Activated CD4-positive, alpha-beta T cell treated with anti-CD3 and anti-CD28 coated beads for 36 hours (primary cell): ENCODE results near the gene ZNF547. TPM values are rescaled to one million over a fixed set of nuclear protein-coding genes. Genes with fewer than 3 reads are reported as not detected.
"Not testable (repeated sequence)": the region's sequence is repeated elsewhere in the genome, so short reads cannot be mapped to it uniquely, and the experiment has no call there.

Source experiments
- ATAC-seq: fragments of 200-7000 bp; cut with Tn5 transposase; one replicate; pipeline ENCODE4 v1.10.0; 2021; ENCODE audit warnings: mild to moderate bottlenecking, moderate library complexity
- CTCF ChIA-PET: fragments of 350-600 bp; sonication (Branson Sonifier 250); formaldehyde crosslinking; loops from one replicate; lab custom pipeline; 2021; ENCODE audit warnings: antibody characterized with exemption; lab: Charles Lee
- POLR2A ChIA-PET: fragments of 350-600 bp; sonication (Branson Sonifier 250); formaldehyde crosslinking; loops from one replicate; lab custom pipeline; 2021; ENCODE audit warnings: antibody characterized with exemption, inconsistent platforms; lab: Charles Lee
- DNase-seq: peaks from one replicate; pipeline ENCODE4 v3.0.0-alpha.2; 2020
- H3K27ac Mint-ChIP-seq: one replicate; pipeline ENCODE4 v1.8.0; 2021; ENCODE audit warnings: mixed read lengths
- H3K27me3 Mint-ChIP-seq: one replicate; pipeline ENCODE4 v1.8.0; 2021; ENCODE audit warnings: mixed read lengths
- H3K36me3 Mint-ChIP-seq: one replicate; pipeline ENCODE4 v1.8.0; 2021; ENCODE audit warnings: low read depth, mixed read lengths
- H3K4me1 Mint-ChIP-seq: one replicate; pipeline ENCODE4 v1.8.0; 2021; ENCODE audit warnings: mixed read lengths
- H3K4me3 Mint-ChIP-seq: one replicate; pipeline ENCODE4 v1.8.0; 2021; ENCODE audit warnings: mild to moderate bottlenecking, moderate library complexity, mixed read lengths
- H3K9me3 Mint-ChIP-seq: one replicate; pipeline ENCODE4 v1.8.0; 2021; ENCODE audit warnings: low read depth, mixed read lengths
- intact Hi-C, 2 experiments: fragments of 100-400 bp; cut with DNase I in 1 of 2; cut with micrococcal nuclease in 1 of 2; formaldehyde crosslinking; loops; one replicate each; pipeline versions ENCODE4 v1.14.2 to v1.15.1; 2022 to 2024; cut with DNase I, micrococcal nuclease
- total RNA-seq, 2 experiments: library from RNA; stranded (reverse); gene quantifications; one replicate each; pipeline ENCODE4 v1.2.3, GENCODE V29; 2021

Gene ZNF547
- total RNA-seq, 2 experiments from 2014 or later = 1.5 to 1.7 TPM

- H3K4me3 Mint-ChIP-seq, CTCF ChIA-PET, H3K27ac Mint-ChIP-seq, H3K4me1 Mint-ChIP-seq, H3K27me3 Mint-ChIP-seq, POLR2A ChIA-PET, DNase-seq, ATAC-seq, intact Hi-C loops: not testable (repeated sequence)
- peaks cover 55% of the 10 kb centered on the region for H3K9me3 Mint-ChIP-seq
- H3K36me3 Mint-ChIP-seq = peaks cover 93% of the 10 kb centered on the region
Observed at GRCh38 chr19:57374647-57375046, 11.3 kb downstream of the ZNF547 start.

DNA sequence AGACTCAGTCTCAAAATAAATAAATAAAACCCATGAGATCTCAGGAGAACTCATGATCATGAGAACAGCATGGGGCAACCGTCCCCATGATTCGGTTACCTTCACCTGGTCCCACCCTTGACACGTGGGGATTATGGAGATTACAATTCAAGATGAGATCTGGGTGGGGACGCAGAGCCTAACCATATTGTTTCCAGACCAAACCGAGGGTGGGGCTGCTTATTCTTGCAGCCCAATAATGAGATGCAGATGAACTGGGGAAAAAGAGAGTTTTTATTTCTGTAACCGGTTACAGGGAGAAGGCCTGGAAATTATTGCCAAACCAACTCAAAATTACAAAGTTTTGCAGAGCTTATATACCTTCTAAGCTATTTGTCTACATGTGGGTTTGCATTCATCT lies 12.8 kb downstream of the ZNF547 start:
- Mint-ChIP-seq H3K9me3 (peaks cover 57% of the 10 kb centered on the region), H3K4me1 (no peaks in the 10 kb centered on the region), H3K4me3 (no peak overlapping the region), H3K27ac (no peak overlapping the region), H3K27me3 (no peaks in the 10 kb centered on the region), H3K36me3 (peaks cover 84% of the 10 kb centered on the region)
- DNase-seq (no peak), ATAC-seq (no peak)
- POLR2A ChIA-PET = no interaction called here
- CTCF ChIA-PET = no interaction called here
- intact Hi-C loops = no loop called here

DNA sequence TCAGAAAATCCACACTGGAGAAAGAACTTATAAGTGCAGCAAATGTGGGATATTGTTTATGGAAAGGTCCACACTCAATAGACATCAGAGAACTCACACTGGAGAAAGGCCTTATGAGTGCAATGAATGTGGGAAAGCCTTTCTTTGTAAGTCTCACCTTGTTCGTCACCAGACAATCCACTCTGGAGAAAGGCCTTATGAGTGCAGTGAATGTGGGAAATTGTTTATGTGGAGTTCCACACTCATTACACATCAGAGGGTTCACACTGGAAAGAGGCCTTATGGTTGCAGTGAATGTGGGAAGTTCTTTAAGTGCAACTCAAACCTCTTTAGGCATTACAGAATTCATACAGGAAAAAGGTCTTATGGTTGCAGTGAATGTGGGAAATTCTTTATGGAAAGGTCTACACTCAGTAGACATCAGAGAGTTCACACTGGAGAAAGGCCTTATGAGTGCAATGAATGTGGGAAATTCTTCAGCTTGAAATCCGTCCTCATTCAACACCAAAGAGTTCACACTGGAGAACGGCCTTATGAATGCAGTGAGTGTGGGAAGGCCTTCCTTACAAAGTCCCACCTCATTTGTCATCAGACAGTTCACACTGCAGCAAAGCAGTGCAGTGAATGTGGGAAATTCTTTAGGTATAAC lies 14.3 kb downstream of the ZNF547 start:
- ATAC-seq (no peak), DNase-seq (no peak)
- ChIA-PET CTCF (interaction anchor here (0.6 kb wide), 1 partner anchor 630 kb away, joined by 3 read pairs; no protein-coding TSS in a partner anchor), POLR2A (no interaction called here)
- H3K27ac Mint-ChIP-seq = no peak overlapping the region
- intact Hi-C loops = no loop called here
- H3K9me3 Mint-ChIP-seq = peaks cover 51% of the 10 kb centered on the region
- H3K4me3 Mint-ChIP-seq = no peak overlapping the region
- H3K4me1 Mint-ChIP-seq = no peaks in the 10 kb centered on the region
- H3K36me3 Mint-ChIP-seq = peaks cover 70% of the 10 kb centered on the region
- H3K27me3 Mint-ChIP-seq = no peaks in the 10 kb centered on the region

- ChIA-PET CTCF (no interaction called here), POLR2A (no interaction called here)
- H3K9me3 Mint-ChIP-seq = peaks cover 36% of the 10 kb centered on the region
- H3K4me3 Mint-ChIP-seq = no peak overlapping the region
- H3K36me3 Mint-ChIP-seq = peaks cover 38% of the 10 kb centered on the region
- no peaks in the 10 kb centered on the region for H3K4me1 Mint-ChIP-seq
- H3K27me3 Mint-ChIP-seq = no peaks in the 10 kb centered on the region
- no peak for DNase-seq
- no peak for ATAC-seq
- intact Hi-C loops = no loop called here
- no peak overlapping the region for H3K27ac Mint-ChIP-seq
Observed at GRCh38 chr19:57380923-57381322, 17.6 kb downstream of the ZNF547 start.

DNA sequence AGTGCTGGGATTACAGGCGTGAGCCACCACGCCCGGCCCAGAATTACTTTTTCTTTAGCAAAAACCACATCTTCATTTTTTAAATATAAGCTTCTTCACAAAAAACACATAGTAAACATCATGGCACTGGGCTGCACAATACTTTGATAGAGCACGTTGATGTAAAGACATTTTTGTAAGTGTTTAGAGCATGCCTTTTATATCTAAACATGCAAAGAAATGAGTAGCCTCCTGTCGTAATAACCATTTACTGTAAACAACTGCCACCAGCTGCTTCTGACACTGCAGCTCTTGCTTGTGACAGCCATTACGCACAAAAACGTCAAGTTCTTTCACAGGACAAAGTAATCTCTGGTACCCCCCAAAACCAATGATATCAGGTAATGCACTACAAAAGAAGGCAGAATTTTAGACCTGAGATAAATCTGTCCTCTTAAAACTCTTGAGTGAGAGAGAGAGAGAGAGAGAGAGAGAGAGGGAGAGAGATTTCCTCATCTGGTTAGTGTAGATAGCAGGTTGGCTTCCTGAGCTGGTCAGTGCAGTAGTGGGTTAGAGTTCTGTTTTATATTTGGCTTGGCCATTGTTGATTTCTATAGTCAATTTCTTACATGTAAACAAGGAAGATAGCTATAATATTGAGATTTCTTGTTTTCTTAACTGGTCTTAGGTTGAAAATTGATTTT lies 19.6 kb downstream of the ZNF547 start:
- H3K9me3 Mint-ChIP-seq = peaks cover 25% of the 10 kb centered on the region
- no peak overlapping the region for H3K27ac Mint-ChIP-seq
- CTCF ChIA-PET = interaction anchor here (1.0 kb wide), 1 partner anchor 18 kb away, joined by 4 read pairs; no protein-coding TSS in a partner anchor
- peaks cover 24% of the 10 kb centered on the region for H3K36me3 Mint-ChIP-seq
- intact Hi-C loops = no loop called here
- POLR2A ChIA-PET = no interaction called here
- H3K4me1 Mint-ChIP-seq = no peaks in the 10 kb centered on the region
- no peaks in the 10 kb centered on the region for H3K27me3 Mint-ChIP-seq
- DNase-seq = no peak
- ATAC-seq = no peak
- no peak overlapping the region for H3K4me3 Mint-ChIP-seq

DNA sequence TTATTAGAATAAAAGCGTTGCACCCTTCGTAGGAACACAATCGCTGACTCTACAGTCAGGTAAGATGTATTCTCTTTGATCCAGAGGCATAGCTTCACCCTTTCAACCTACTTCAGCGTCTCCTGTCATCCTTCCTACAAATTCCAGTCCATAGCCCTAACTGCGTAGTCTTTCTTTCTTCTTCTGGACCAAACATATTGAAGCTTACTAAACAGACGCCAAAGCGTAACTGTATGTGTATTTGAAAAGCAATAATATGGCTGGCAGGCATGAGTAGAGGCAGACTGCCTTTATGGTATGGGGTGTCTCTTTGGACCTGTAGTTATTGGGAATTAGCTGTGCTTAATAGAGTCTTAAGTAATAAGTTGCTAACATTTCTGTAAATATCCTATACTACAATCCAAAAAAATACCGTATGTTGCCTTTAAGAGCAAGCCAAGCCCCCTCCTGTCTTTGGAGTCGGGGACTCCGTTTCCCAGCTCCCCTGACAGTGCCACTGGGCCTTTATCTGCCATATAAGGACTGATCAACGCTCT lies 25.9 kb downstream of the ZNF547 start:
- CTCF ChIA-PET = no interaction called here

DNA sequence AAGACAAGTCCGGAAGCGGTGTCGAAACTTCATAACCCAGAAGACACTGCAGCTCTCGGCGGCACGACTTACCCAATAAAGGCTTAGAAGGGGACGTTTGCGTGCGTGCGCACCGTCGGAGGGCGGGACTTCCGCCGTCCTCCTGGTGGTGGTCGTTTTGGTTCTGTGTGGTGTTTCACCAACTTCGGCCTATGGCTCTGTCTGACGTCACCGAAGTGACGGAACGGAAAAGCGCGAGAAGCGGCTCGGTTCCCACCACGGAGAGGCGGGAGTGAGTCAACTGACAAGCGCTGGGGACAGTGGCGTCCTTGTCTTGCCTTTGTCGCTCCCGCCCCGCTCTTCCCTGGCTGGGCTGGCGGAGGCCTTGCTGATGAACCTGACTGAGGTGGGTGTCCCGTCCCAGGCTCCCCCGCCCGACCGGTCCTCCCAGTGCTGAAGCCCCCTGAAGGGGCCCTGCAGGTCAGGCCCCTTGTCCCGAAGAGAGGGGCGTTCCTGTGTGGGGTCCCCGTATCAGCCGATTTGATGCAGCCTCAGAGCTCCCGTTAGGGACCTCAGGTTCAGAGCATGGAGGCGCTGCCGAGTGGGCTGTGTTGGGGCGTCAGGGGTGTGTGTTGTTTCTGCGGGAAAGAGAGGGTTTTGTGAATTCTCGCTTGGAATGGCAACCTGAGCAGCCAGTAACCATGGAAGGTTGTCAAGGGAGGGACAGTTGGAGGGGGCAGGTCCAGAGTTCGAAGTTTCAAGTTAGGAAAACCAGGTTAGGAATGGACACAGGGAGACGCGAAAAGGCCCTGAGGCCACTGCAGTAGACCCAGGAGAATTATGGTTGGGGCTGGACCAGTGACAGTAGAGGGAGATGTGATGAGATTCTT lies 26.6 kb downstream of the ZNF547 start, which contains the start of gene ZNF548:
Gene ZNF548, plus strand, starts transcription at position 125 of the 869 bp plus-strand sequence. Its CDS starts 246 bp downstream, at position 371.
- CTCF ChIA-PET = no interaction called here
- peaks cover 56% of the 10 kb centered on the region for H3K36me3 Mint-ChIP-seq
- DNase-seq = peak; percentile 97
- peaks cover 22% of the 10 kb centered on the region for H3K9me3 Mint-ChIP-seq
- ATAC-seq = peak; percentile 99
- POLR2A ChIA-PET = interaction anchor here (0.7 to 1.0 kb wide), 3 partner anchors 29 to 319 kb away, joined by 3 to 4 read pairs (median 3); partner anchors contain the start of genes ZNF154 and ZNF304
- peak within 1 kb of the TSS; percentile 94 for H3K27ac Mint-ChIP-seq
- H3K4me3 Mint-ChIP-seq = peak within 1 kb of the TSS; percentile 90
- peaks cover 26% of the 10 kb centered on the region for H3K4me1 Mint-ChIP-seq
- H3K27me3 Mint-ChIP-seq = no peaks in the 10 kb centered on the region
- intact Hi-C loops = loop anchor here (1.0 kb wide), 12 partner anchors 21 to 557 kb away; partner anchors contain the start of genes TRAPPC2B (in 2 of the 2), ZNF547 (in 2 of the 2), ZNF549 (in 2 of the 2) and ZNF749 (in 2 of the 2)

More for the DNA sequence above, 25.9 kb downstream of the ZNF547 start:
- peaks cover 17% of the 10 kb centered on the region for H3K9me3 Mint-ChIP-seq
- H3K27me3 Mint-ChIP-seq = no peaks in the 10 kb centered on the region
- POLR2A ChIA-PET = interaction anchor here (0.7 to 1.0 kb wide), 3 partner anchors 29 to 320 kb away, joined by 3 to 4 read pairs (median 3); partner anchors contain the start of genes ZNF154 and ZNF304
- intact Hi-C loops = loop anchor here (1.0 kb wide), 12 partner anchors 22 to 558 kb away; partner anchors contain the start of genes TRAPPC2B (in 2 of the 2), ZNF547 (in 2 of the 2), ZNF549 (in 2 of the 2) and ZNF749 (in 2 of the 2)
- peaks cover 49% of the 10 kb centered on the region for H3K36me3 Mint-ChIP-seq
- no peak for DNase-seq
- no peak for ATAC-seq
- peak overlapping the region; percentile 90 for H3K4me3 Mint-ChIP-seq
- H3K4me1 Mint-ChIP-seq = peaks cover 25% of the 10 kb centered on the region
- peak overlapping the region; percentile 94 for H3K27ac Mint-ChIP-seq

- Mint-ChIP-seq H3K27me3 (no peaks in the 10 kb centered on the region), H3K9me3 (peaks cover 48% of the 10 kb centered on the region), H3K4me3 (no peak overlapping the region), H3K27ac (no peak overlapping the region), H3K4me1 (peaks cover 12% of the 10 kb centered on the region), H3K36me3 (peaks cover 92% of the 10 kb centered on the region)
- no peak for ATAC-seq
- ChIA-PET CTCF (no interaction called here), POLR2A (no interaction called here)
- DNase-seq = no peak
- intact Hi-C loops = no loop called here
Observed at GRCh38 chr19:57395710-57396109, 32.4 kb downstream of the ZNF547 start.

DNA sequence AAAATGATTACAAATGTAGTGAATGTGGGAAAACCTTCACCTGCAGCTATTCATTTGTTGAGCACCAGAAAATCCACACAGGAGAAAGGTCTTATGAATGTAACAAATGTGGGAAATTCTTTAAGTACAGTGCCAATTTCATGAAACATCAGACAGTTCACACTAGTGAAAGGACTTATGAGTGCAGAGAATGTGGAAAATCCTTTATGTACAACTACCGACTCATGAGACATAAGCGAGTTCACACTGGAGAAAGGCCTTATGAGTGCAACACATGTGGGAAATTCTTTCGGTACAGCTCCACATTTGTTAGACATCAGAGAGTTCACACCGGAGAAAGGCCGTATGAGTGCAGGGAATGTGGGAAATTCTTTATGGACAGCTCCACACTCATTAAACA lies 35.5 kb downstream of the ZNF547 start:
- Mint-ChIP-seq H3K36me3 (peaks cover 79% of the 10 kb centered on the region), H3K4me3 (no peak overlapping the region), H3K27ac (no peak overlapping the region), H3K9me3 (peaks cover 55% of the 10 kb centered on the region), H3K4me1 (peaks cover 4% of the 10 kb centered on the region), H3K27me3 (no peaks in the 10 kb centered on the region)
- intact Hi-C loops = no loop called here
- POLR2A ChIA-PET = no interaction called here
- DNase-seq (no peak), ATAC-seq (no peak)
- CTCF ChIA-PET = no interaction called here

DNA sequence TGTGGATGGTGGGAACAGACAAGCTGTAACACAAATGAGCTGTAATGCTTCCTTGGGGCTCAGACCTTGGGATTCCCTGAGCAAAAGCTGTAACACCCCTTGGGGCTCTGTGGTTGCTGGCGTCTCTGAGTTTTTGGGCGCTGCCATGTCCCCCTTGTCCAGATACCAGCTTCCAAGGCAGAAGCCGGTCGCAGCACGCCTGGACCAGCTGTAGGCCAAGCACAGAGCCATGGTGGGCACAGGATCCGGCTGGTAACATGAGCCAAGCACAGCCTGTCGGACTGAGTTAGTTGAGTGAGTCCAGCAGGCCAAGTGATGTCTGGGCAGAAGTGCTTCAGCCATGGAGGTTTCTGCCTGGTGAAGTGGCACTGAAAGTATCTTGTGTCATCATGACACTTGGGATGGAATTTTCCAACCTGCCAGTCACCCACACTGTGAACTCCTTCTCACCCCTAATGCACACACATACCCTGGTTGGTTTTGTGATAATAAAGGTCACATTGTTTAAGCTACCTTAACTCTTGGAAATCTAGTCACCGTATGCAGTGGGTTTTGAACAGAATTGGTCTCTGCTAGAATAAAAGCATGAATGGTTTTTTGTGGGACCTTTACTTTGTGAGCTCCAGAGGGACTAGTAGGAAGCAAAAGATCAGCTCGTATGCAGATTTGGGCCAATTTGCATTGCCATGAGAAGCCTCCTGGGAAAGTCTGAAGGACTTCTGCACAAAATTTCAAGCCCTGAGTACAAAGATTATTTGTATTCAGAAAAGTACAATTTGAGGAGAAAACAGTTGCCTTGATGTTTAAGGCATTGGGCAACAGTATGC lies 40.6 kb downstream of the ZNF547 start:
- peaks cover 28% of the 10 kb centered on the region for H3K36me3 Mint-ChIP-seq
- peaks cover 2% of the 10 kb centered on the region for H3K4me1 Mint-ChIP-seq
- no peak for DNase-seq
- H3K27ac Mint-ChIP-seq = no peak overlapping the region
- H3K27me3 Mint-ChIP-seq = no peaks in the 10 kb centered on the region
- POLR2A ChIA-PET = interaction anchor here (0.6 kb wide), 1 partner anchor 37 kb away, joined by 3 read pairs; no protein-coding TSS in a partner anchor
- H3K9me3 Mint-ChIP-seq = peaks cover 17% of the 10 kb centered on the region
- intact Hi-C loops = no loop called here
- CTCF ChIA-PET = interaction anchor here (0.6 to 0.8 kb wide), 2 partner anchors 53 to 552 kb away, joined by 3 read pairs; partner anchors contain the start of gene ZNF304
- H3K4me3 Mint-ChIP-seq = no peak overlapping the region
- no peak for ATAC-seq
